HG03045 (cell line): ENCODE results near the gene ZNF419.

Experiments
- ATAC-seq: cut with Tn5 transposase; IDR thresholded peaks from one replicate; pipeline ENCODE4 v1.9.1; 2021; ENCODE audit warnings: mild to moderate bottlenecking, moderate library complexity; ENCODE audit not compliant: unreplicated experiment

The ZNF419 gene

GRCh38 chr19:57527136-57527881 is 39.8 kb downstream of the ZNF419 start, which contains the start of gene ZNF549:
ZNF549 (plus strand) TSS chr19:57527356; CDS start chr19:57527574, 218 bp downstream.
- ATAC-seq = peak; percentile 98

- no peak for ATAC-seq
Observed at GRCh38 chr19:57537953-57538547, 50.5 kb downstream of the ZNF419 start.
